Mesenchymal stem cell (in vitro differentiated cells and primary cell): ENCODE data around the gene SLC8A1.

Source experiments
- DNase-seq: peaks from one replicate; pipeline ENCODE4 v3.0.0-alpha.2; 2013
- H2AFZ ChIP-seq: one replicate; pipeline ENCODE4 v1.6.1; 2013; ENCODE audit warnings: low read depth, mild to moderate bottlenecking, control low read depth, inconsistent platforms, low read length, moderate library complexity
- H2AK5ac ChIP-seq: 2 replicates; pipeline ENCODE4 v1.6.1; 2013; ENCODE audit warnings: low read length, moderate library complexity, mild to moderate bottlenecking, inconsistent platforms; ENCODE audit not compliant: severe bottlenecking
- H2BK120ac ChIP-seq: one replicate; pipeline ENCODE4 v1.6.1; 2013; ENCODE audit warnings: low read depth, mild to moderate bottlenecking, inconsistent platforms, low read length, moderate library complexity
- H2BK12ac ChIP-seq, 2 experiments: one replicate each; pipeline ENCODE4 v1.6.1; 2013; ENCODE audit warnings: inconsistent platforms in 2 of 2, low read length in 2 of 2, mild to moderate bottlenecking in 2 of 2, moderate library complexity in 2 of 2, control low read depth in 1 of 2
- H2BK15ac ChIP-seq: one replicate; pipeline ENCODE4 v1.6.1; 2013; ENCODE audit warnings: mild to moderate bottlenecking, low read depth, inconsistent platforms; ENCODE audit not compliant: poor library complexity, severe bottlenecking
- H2BK5ac ChIP-seq: 2 replicates; pipeline ENCODE4 v1.6.1; 2013; ENCODE audit warnings: low read depth, mild to moderate bottlenecking, low read length, control low read depth, inconsistent platforms; ENCODE audit not compliant: poor library complexity, severe bottlenecking
- H3K14ac ChIP-seq, 2 experiments: one replicate each; pipeline ENCODE4 v1.6.1; 2013; ENCODE audit warnings: inconsistent platforms in 2 of 2, low read length in 2 of 2, control low read depth in 1 of 2, mild to moderate bottlenecking in 1 of 2, moderate library complexity in 1 of 2
- H3K18ac ChIP-seq, 2 experiments: one replicate each; pipeline ENCODE4 v1.6.1; 2013; ENCODE audit warnings: inconsistent platforms in 2 of 2, low read length in 2 of 2, control low read depth in 1 of 2, low read depth in 1 of 2, mild to moderate bottlenecking in 1 of 2
- H3K23ac ChIP-seq, 2 experiments: one replicate each; pipeline ENCODE4 v1.6.1; 2013; ENCODE audit warnings: inconsistent platforms in 2 of 2, low read length in 2 of 2, mild to moderate bottlenecking in 2 of 2, moderate library complexity in 2 of 2, control low read depth in 1 of 2
- H3K27ac ChIP-seq: 2 replicates; pipeline ENCODE4 v1.5.1; 2013; ENCODE audit warnings: mild to moderate bottlenecking, moderate library complexity, low read length, control low read depth, inconsistent platforms; ENCODE audit not compliant: poor library complexity, severe bottlenecking
- H3K27me3 ChIP-seq, 2 experiments: 2 replicates each; pipeline versions ENCODE4 v1.6.1 to v1.7.0; 2013; ENCODE audit warnings: low read length in 2 of 2, mild to moderate bottlenecking in 2 of 2, moderate library complexity in 2 of 2, control low read depth in 1 of 2, inconsistent platforms in 1 of 2; ENCODE audit not compliant: control insufficient read depth in 1 of 2, insufficient read depth in 1 of 2
- H3K36me3 ChIP-seq, 2 experiments: 2 replicates each; pipeline versions ENCODE4 v1.6.1 to v1.7.0; 2013; ENCODE audit warnings: low read length in 2 of 2, control low read depth in 1 of 2, inconsistent platforms in 1 of 2, low read depth in 1 of 2, mild to moderate bottlenecking in 1 of 2; ENCODE audit not compliant: insufficient read depth in 2 of 2, control insufficient read depth in 1 of 2
- H3K4ac ChIP-seq, 2 experiments: one replicate each; pipeline ENCODE4 v1.6.1; 2013; ENCODE audit warnings: inconsistent platforms in 2 of 2, low read length in 2 of 2, mild to moderate bottlenecking in 2 of 2, moderate library complexity in 2 of 2, control low read depth in 1 of 2, low read depth in 1 of 2
- H3K4me1 ChIP-seq: 2 replicates; pipeline ENCODE4 v1.6.1; 2013; ENCODE audit warnings: low read depth, low read length, control low read depth; ENCODE audit not compliant: control insufficient read depth, insufficient read depth
- H3K4me2 ChIP-seq: 2 replicates; pipeline ENCODE4 v1.6.1; 2013; ENCODE audit warnings: low read length, mild to moderate bottlenecking, inconsistent platforms; ENCODE audit not compliant: poor library complexity, severe bottlenecking
- H3K4me3 ChIP-seq, 2 experiments: 2 replicates each; pipeline versions ENCODE4 v1.5.1 to v1.7.0; 2013; ENCODE audit warnings: low read length in 2 of 2, mild to moderate bottlenecking in 2 of 2, control low read depth in 1 of 2, low read depth in 1 of 2; ENCODE audit not compliant: insufficient read depth in 1 of 2
- H3K79me1 ChIP-seq: replicated peaks from 2 replicates; pipeline ENCODE4 v1.6.1; 2013; ENCODE audit warnings: mild to moderate bottlenecking, control low read depth, low read length, inconsistent platforms; ENCODE audit not compliant: poor library complexity, severe bottlenecking
- H3K9ac ChIP-seq: 2 replicates; pipeline ENCODE4 v1.7.0; 2013; ENCODE audit warnings: mild to moderate bottlenecking, low read length, moderate library complexity
- H3K9me3 ChIP-seq: 2 replicates; pipeline ENCODE4 v1.7.0; 2013; ENCODE audit warnings: mild to moderate bottlenecking, low read length; ENCODE audit not compliant: control insufficient read depth
- H4K8ac ChIP-seq: one replicate; pipeline ENCODE4 v1.6.1; 2013; ENCODE audit warnings: inconsistent platforms, mild to moderate bottlenecking, low read length, moderate library complexity
- H4K91ac ChIP-seq: one replicate; pipeline ENCODE4 v1.6.1; 2013; ENCODE audit warnings: mild to moderate bottlenecking, low read length, inconsistent platforms
- WGBS: methylation state at CpG from one replicate; pipeline ENCODE4 v1.1.7; 2013; ENCODE audit warnings: mixed read lengths; 5-methylcytosine and 5-hydroxymethylcytosine counted together

Gene SLC8A1

GRCh38 chr2:40439473-40439872, 12.4 kb downstream of the SLC8A1 start:
- Histone ChIP-seq H3K27ac (no peak overlapping the region), H2BK5ac (no peak overlapping the region), H2AK5ac (no peak overlapping the region), H3K4me2 (no peak overlapping the region), H3K18ac (no peak overlapping the region), H3K4me3 (no peak overlapping the region), H3K9ac (no peak overlapping the region), H2BK12ac (no peak overlapping the region), H4K8ac (no peak overlapping the region), H2AFZ (no peak overlapping the region), H3K36me3 (no peaks in the 10 kb centered on the region), H4K91ac (no peak overlapping the region), H3K27me3 (no peaks in the 10 kb centered on the region), H2BK120ac (no peak overlapping the region), H3K9me3 (no peaks in the 10 kb centered on the region), H3K4me1 (peaks cover 2% of the 10 kb centered on the region), H3K23ac (no peak overlapping the region), H2BK15ac (no peak overlapping the region), H3K79me1 (peaks cover 10% of the 10 kb centered on the region), H3K4ac (no peak overlapping the region), H3K14ac (no peak overlapping the region)
- DNase-seq = peak; percentile 30

DNA sequence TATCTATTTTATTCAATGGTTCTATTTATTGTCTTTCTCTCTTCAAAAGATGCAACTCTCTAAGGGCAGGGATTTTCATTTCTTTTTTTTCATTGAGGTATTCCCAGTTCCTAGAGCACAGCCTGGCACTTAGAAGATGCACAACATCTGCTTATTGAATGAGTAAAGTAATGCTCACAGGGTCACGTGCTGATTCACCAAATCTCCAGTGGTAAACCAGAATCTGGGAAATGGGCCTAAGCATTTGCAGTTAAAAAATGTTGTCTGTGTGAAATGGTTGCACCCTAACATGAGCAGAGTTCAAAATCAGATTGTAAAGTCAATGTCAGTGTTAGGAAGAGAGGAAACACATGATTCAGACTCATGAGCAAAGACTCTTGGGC, 15.8 kb downstream of the SLC8A1 start:
- H3K4me1 ChIP-seq = peaks cover 4% of the 10 kb centered on the region
- no peak overlapping the region for H2BK15ac ChIP-seq
- H3K4me3 ChIP-seq = no peak overlapping the region
- DNase-seq = no peak
- no peak overlapping the region for H3K18ac ChIP-seq
- H3K4me2 ChIP-seq = no peak overlapping the region
- H3K23ac ChIP-seq = no peak overlapping the region
- H2AFZ ChIP-seq = no peak overlapping the region
- H2BK12ac ChIP-seq = no peak overlapping the region
- no peaks in the 10 kb centered on the region for H3K36me3 ChIP-seq
- no peaks in the 10 kb centered on the region for H3K27me3 ChIP-seq
- H2AK5ac ChIP-seq = no peak overlapping the region
- H3K14ac ChIP-seq = no peak overlapping the region
- H3K9me3 ChIP-seq = no peaks in the 10 kb centered on the region
- H3K79me1 ChIP-seq = peaks cover 13% of the 10 kb centered on the region
- WGBS = 52% methylated on average over 1 of the region's 1 CpG
- no peak overlapping the region for H2BK5ac ChIP-seq
- no peak overlapping the region for H3K4ac ChIP-seq
- H2BK120ac ChIP-seq = no peak overlapping the region
- no peak overlapping the region for H3K9ac ChIP-seq
- no peak overlapping the region for H4K8ac ChIP-seq
- H4K91ac ChIP-seq = no peak overlapping the region
- H3K27ac ChIP-seq = no peak overlapping the region

- Histone ChIP-seq H2BK15ac (peak overlapping the region; percentile 70), H3K27ac (peak overlapping the region; percentile 93), H2BK5ac (no peak overlapping the region), H2BK120ac (no peak overlapping the region), H3K9me3 (no peaks in the 10 kb centered on the region), H3K4me1 (peaks cover 4% of the 10 kb centered on the region), H3K27me3 (no peaks in the 10 kb centered on the region), H4K91ac (no peak overlapping the region), H3K4me3 (no peak overlapping the region), H3K18ac (no peak overlapping the region), H3K9ac (peak overlapping the region; percentile 25), H3K23ac (no peak overlapping the region), H4K8ac (no peak overlapping the region), H2AFZ (no peak overlapping the region), H3K14ac (no peak overlapping the region), H3K36me3 (no peaks in the 10 kb centered on the region), H3K4ac (no peak overlapping the region), H3K4me2 (no peak overlapping the region), H2AK5ac (no peak overlapping the region), H2BK12ac (no peak overlapping the region), H3K79me1 (peaks cover 13% of the 10 kb centered on the region)
- no peak for DNase-seq
- 92% methylated on average over 6 of the region's 9 CpGs for WGBS
These were observed 16.3 kb downstream of the SLC8A1 start for GRCh38 chr2:40435426-40436092.

- H3K23ac ChIP-seq = no peak overlapping the region
- H2BK5ac ChIP-seq = no peak overlapping the region
- H3K18ac ChIP-seq = no peak overlapping the region
- H2AK5ac ChIP-seq = no peak overlapping the region
- peak overlapping the region; percentile 93 for H3K27ac ChIP-seq
- peak overlapping the region; percentile 42 for H2AFZ ChIP-seq
- peak overlapping the region; percentile 25 for H3K9ac ChIP-seq
- 0% methylated on average over 2 of the region's 3 CpGs for WGBS
- H3K4me2 ChIP-seq = no peak overlapping the region
- H3K79me1 ChIP-seq = peaks cover 13% of the 10 kb centered on the region
- no peak overlapping the region for H4K8ac ChIP-seq
- no peak overlapping the region for H3K4me3 ChIP-seq
- no peak overlapping the region for H3K4ac ChIP-seq
- H3K27me3 ChIP-seq = no peaks in the 10 kb centered on the region
- no peaks in the 10 kb centered on the region for H3K36me3 ChIP-seq
- H4K91ac ChIP-seq = no peak overlapping the region
- no peak overlapping the region for H2BK15ac ChIP-seq
- H2BK12ac ChIP-seq = no peak overlapping the region
- peaks cover 4% of the 10 kb centered on the region for H3K4me1 ChIP-seq
- H2BK120ac ChIP-seq = no peak overlapping the region
- DNase-seq = peak; percentile 86
- H3K14ac ChIP-seq = no peak overlapping the region
- no peaks in the 10 kb centered on the region for H3K9me3 ChIP-seq
These were observed 17.1 kb downstream of the SLC8A1 start for GRCh38 chr2:40434731-40435271.
